ENCODE results near the gene NUDT4B. TPM values are rescaled to one million over a fixed set of nuclear protein-coding genes. Genes with fewer than 3 reads are reported as not detected.
"Not testable (repeated sequence)": the region's sequence is repeated elsewhere in the genome, so short reads cannot be mapped to it uniquely, and the experiment has no call there.

NUDT4B gene
- total RNA-seq, result 10 to 100 TPM in 2 of 7 donors, 1 to 10 TPM in 2, not detected in 3; 1.7 to 54.6 (median 18.1) TPM
- polyA plus RNA-seq, result 1 to 10 TPM in 1 of 2 donors, under 1 TPM in 1; 0.98 to 5.3 TPM
- long read RNA-seq, donor 1, result 0 reads
- long read RNA-seq, donor 2, result 0 reads
- long read RNA-seq, donor 3, transcript NUDT4B-201 (1 exons, 1,206 nt), result major isoform, 11 of 11 reads
- long read RNA-seq, donor 3, partial matches to known transcripts, result 0 of 11 reads
- long read RNA-seq, donor 3, other reads (novel, unspliced or antisense), result 0 of 11 reads

GRCh38 chr1:148748563-148749334, at the start of gene NUDT4B:
Gene NUDT4B, plus strand, starts transcription at chr1:148748774. Its CDS starts 179 bp downstream, at chr1:148748953.
- DNase-seq; H3K27ac ChIP-seq; H3K4me3 ChIP-seq; H3K36me3 ChIP-seq; intact Hi-C loops (cut with DNase I); H3K9me3 ChIP-seq; H3K27me3 ChIP-seq; H3K4me1 ChIP-seq (ENCODE audit: insufficient read depth): not testable (repeated sequence)
- WGBS, 3 donors, result no CpG with 5 or more reads among the region's 68 CpGs

- DNase-seq; H3K4me3 ChIP-seq; H3K27ac ChIP-seq; H3K27me3 ChIP-seq; H3K36me3 ChIP-seq; intact Hi-C loops (cut with DNase I); H3K4me1 ChIP-seq (ENCODE audit: insufficient read depth); H3K9me3 ChIP-seq: not testable (repeated sequence)
- no CpG with 5 or more reads among the region's 5 CpGs for WGBS, 3 donors
Measured at GRCh38 chr1:148699357-148699756, 49.2 kb upstream of the NUDT4B start.

- H3K9me3 ChIP-seq; H3K4me3 ChIP-seq; H3K4me1 ChIP-seq (ENCODE audit: insufficient read depth); H3K36me3 ChIP-seq; intact Hi-C loops (cut with DNase I); DNase-seq; H3K27ac ChIP-seq; H3K27me3 ChIP-seq: not testable (repeated sequence)
- WGBS, 3 donors, result 50 to 56% methylated on average over 1 of the region's 1 CpG; no CpG with 5 or more reads in 1 of the 3 donors
Measured at GRCh38 chr1:148702242-148702641, 46.3 kb upstream of the NUDT4B start.

GRCh38 chr1:148703973-148704591, 44.5 kb upstream of the NUDT4B start:
- WGBS, 3 donors, result 33% methylated on average over 1 of the region's 5 CpGs; no CpG with 5 or more reads in 2 of the 3 donors
- H3K36me3 ChIP-seq; H3K4me1 ChIP-seq (ENCODE audit: insufficient read depth); H3K27me3 ChIP-seq; DNase-seq; intact Hi-C loops (cut with DNase I); H3K9me3 ChIP-seq; H3K27ac ChIP-seq; H3K4me3 ChIP-seq: not testable (repeated sequence)

- H3K36me3 ChIP-seq; DNase-seq; H3K27ac ChIP-seq; H3K4me3 ChIP-seq; H3K27me3 ChIP-seq; H3K4me1 ChIP-seq (ENCODE audit: insufficient read depth); H3K9me3 ChIP-seq; intact Hi-C loops (cut with DNase I): not testable (repeated sequence)
- WGBS, 3 donors, result 70% methylated on average over 1 of the region's 4 CpGs; no CpG with 5 or more reads in 2 of the 3 donors
Measured at GRCh38 chr1:148705316-148705948, 43.1 kb upstream of the NUDT4B start.

GRCh38 chr1:148708779-148709333, 39.7 kb upstream of the NUDT4B start:
- H3K36me3 ChIP-seq; H3K4me1 ChIP-seq (ENCODE audit: insufficient read depth); DNase-seq; H3K27me3 ChIP-seq; H3K9me3 ChIP-seq; intact Hi-C loops (cut with DNase I); H3K4me3 ChIP-seq; H3K27ac ChIP-seq: not testable (repeated sequence)
- no CpG with 5 or more reads among the region's 1 CpG for WGBS, 3 donors

- H3K36me3 ChIP-seq; H3K9me3 ChIP-seq; DNase-seq; H3K4me3 ChIP-seq; H3K27ac ChIP-seq; H3K27me3 ChIP-seq; intact Hi-C loops (cut with DNase I); H3K4me1 ChIP-seq (ENCODE audit: insufficient read depth): not testable (repeated sequence)
- no CpG with 5 or more reads among the region's 8 CpGs for WGBS, 3 donors
Measured at GRCh38 chr1:148710772-148711523, 37.6 kb upstream of the NUDT4B start.

GRCh38 chr1:148712353-148712752, 36.2 kb upstream of the NUDT4B start:
- DNase-seq; H3K27me3 ChIP-seq; H3K4me3 ChIP-seq; intact Hi-C loops (cut with DNase I); H3K9me3 ChIP-seq; H3K27ac ChIP-seq; H3K36me3 ChIP-seq; H3K4me1 ChIP-seq (ENCODE audit: insufficient read depth): not testable (repeated sequence)
- WGBS, 3 donors, result 72% methylated on average over 1 of the region's 1 CpG; no CpG with 5 or more reads in 2 of the 3 donors

- intact Hi-C loops (cut with DNase I); H3K4me1 ChIP-seq (ENCODE audit: insufficient read depth); H3K36me3 ChIP-seq; H3K27ac ChIP-seq; H3K4me3 ChIP-seq; H3K27me3 ChIP-seq; DNase-seq; H3K9me3 ChIP-seq: not testable (repeated sequence)
- no CpG with 5 or more reads among the region's 3 CpGs for WGBS, 3 donors
Measured at GRCh38 chr1:148715518-148715917, 33.1 kb upstream of the NUDT4B start.

- H3K27ac ChIP-seq; H3K27me3 ChIP-seq; intact Hi-C loops (cut with DNase I); H3K4me3 ChIP-seq; H3K36me3 ChIP-seq; DNase-seq; H3K4me1 ChIP-seq (ENCODE audit: insufficient read depth); H3K9me3 ChIP-seq: not testable (repeated sequence)
- no CpG with 5 or more reads among the region's 1 CpG for WGBS, 3 donors
Measured at GRCh38 chr1:148716966-148717520, 31.5 kb upstream of the NUDT4B start.

Measured in ovary (tissue), 10 donors.